Duodenal mucosa (tissue), 2 donors: Measurements from ENCODE around the gene P2RY2.

Source experiments
- H3K27ac ChIP-seq: one replicate; pipeline ENCODE4 v1.7.0; 2013; ENCODE audit warnings: low read depth, low read length
- H3K27me3 ChIP-seq, 2 donors: one replicate each; pipeline ENCODE4 v1.7.0; 2013; ENCODE audit warnings: low read length in 2 of 2, control low read depth in 1 of 2; ENCODE audit not compliant: insufficient read depth in 2 of 2, control insufficient read depth in 1 of 2
- H3K36me3 ChIP-seq, 2 donors: one replicate each; pipeline ENCODE4 v1.7.0; 2013; ENCODE audit warnings: low read length in 2 of 2, control low read depth in 1 of 2; ENCODE audit not compliant: insufficient read depth in 2 of 2, control insufficient read depth in 1 of 2
- H3K4me1 ChIP-seq, 2 donors: one replicate each; pipeline ENCODE4 v1.7.0; 2013; ENCODE audit warnings: low read length in 2 of 2, control low read depth in 1 of 2; ENCODE audit not compliant: insufficient read depth in 2 of 2, control insufficient read depth in 1 of 2
- H3K4me3 ChIP-seq, 2 donors: one replicate each; pipeline ENCODE4 v1.7.0; 2013; ENCODE audit warnings: low read length in 2 of 2, low read depth in 1 of 2
- H3K9ac ChIP-seq, 2 donors: one replicate each; pipeline ENCODE4 v1.7.0; 2013; ENCODE audit warnings: low read length in 2 of 2, low read depth in 1 of 2
- H3K9me3 ChIP-seq, 2 donors: one replicate each; pipeline ENCODE4 v1.7.0; 2013; ENCODE audit warnings: low read length in 2 of 2, control low read depth in 1 of 2; ENCODE audit not compliant: control insufficient read depth in 1 of 2

The P2RY2 gene

DNA sequence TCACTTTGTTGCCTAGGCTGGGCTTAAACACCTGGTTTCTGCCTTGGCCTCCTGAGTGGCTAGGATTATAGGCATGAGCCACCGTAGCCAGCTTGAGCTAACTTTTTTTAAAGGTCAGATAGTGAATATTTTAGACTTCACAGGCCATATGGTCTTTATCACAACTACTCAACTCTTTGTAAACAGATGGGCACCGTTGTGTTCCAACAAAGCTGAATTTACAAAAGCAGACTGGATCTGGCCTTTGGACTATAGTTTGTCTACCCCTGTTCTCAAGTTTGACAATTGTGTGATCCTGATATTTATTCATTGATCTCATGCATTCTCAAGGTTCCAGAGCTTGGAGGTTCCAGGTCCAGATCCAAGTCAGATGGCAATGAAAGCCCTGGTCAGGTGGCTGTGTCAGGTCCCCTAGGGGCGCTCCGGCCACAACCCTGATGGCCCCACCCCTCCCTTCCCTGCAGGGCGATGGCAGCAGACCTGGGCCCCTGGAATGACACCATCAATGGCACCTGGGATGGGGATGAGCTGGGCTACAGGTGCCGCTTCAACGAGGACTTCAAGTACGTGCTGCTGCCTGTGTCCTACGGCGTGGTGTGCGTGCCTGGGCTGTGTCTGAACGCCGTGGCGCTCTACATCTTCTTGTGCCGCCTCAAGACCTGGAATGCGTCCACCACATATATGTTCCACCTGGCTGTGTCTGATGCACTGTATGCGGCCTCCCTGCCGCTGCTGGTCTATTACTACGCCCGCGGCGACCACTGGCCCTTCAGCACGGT is 15.8 kb downstream of the P2RY2 start:
- peaks cover 0 to 9% of the 10 kb centered on the region in 2 donors for H3K36me3 ChIP-seq
- H3K27ac ChIP-seq = no peak overlapping the region
- no peak overlapping the region for H3K4me3 ChIP-seq
- no peak overlapping the region for H3K9ac ChIP-seq
- H3K27me3 ChIP-seq = no peaks in the 10 kb centered on the region
- no peaks in the 10 kb centered on the region for H3K9me3 ChIP-seq
- peaks cover 0 to 2% of the 10 kb centered on the region in 2 donors for H3K4me1 ChIP-seq

DNA sequence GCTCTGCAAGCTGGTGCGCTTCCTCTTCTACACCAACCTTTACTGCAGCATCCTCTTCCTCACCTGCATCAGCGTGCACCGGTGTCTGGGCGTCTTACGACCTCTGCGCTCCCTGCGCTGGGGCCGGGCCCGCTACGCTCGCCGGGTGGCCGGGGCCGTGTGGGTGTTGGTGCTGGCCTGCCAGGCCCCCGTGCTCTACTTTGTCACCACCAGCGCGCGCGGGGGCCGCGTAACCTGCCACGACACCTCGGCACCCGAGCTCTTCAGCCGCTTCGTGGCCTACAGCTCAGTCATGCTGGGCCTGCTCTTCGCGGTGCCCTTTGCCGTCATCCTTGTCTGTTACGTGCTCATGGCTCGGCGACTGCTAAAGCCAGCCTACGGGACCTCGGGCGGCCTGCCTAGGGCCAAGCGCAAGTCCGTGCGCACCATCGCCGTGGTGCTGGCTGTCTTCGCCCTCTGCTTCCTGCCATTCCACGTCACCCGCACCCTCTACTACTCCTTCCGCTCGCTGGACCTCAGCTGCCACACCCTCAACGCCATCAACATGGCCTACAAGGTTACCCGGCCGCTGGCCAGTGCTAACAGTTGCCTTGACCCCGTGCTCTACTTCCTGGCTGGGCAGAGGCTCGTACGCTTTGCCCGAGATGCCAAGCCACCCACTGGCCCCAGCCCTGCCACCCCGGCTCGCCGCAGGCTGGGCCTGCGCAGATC is 16.5 kb downstream of the P2RY2 start:
- Histone ChIP-seq H3K4me1 (no peaks in the 10 kb centered on the region), H3K4me3 (no peak overlapping the region), H3K9ac (no peak overlapping the region), H3K9me3 (no peaks in the 10 kb centered on the region), H3K27ac (no peak overlapping the region), H3K36me3 (peaks cover 0 to 9% of the 10 kb centered on the region in 2 donors), H3K27me3 (no peaks in the 10 kb centered on the region)

DNA sequence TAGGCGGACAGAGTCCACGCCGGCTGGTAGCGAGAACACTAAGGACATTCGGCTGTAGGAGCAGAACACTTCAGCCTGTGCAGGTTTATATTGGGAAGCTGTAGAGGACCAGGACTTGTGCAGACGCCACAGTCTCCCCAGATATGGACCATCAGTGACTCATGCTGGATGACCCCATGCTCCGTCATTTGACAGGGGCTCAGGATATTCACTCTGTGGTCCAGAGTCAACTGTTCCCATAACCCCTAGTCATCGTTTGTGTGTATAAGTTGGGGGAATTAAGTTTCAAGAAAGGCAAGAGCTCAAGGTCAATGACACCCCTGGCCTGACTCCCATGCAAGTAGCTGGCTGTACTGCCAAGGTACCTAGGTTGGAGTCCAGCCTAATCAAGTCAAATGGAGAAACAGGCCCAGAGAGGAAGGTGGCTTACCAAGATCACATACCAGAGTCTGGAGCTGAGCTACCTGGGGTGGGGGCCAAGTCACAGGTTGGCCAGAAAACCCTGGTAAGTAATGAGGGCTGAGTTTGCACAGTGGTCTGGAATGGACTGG is 17.2 kb downstream of the P2RY2 start:
- Histone ChIP-seq H3K27me3 (no peaks in the 10 kb centered on the region), H3K36me3 (peaks cover 0 to 9% of the 10 kb centered on the region in 2 donors), H3K4me1 (no peaks in the 10 kb centered on the region), H3K27ac (no peak overlapping the region), H3K9ac (no peak overlapping the region), H3K9me3 (no peaks in the 10 kb centered on the region), H3K4me3 (no peak overlapping the region)

DNA sequence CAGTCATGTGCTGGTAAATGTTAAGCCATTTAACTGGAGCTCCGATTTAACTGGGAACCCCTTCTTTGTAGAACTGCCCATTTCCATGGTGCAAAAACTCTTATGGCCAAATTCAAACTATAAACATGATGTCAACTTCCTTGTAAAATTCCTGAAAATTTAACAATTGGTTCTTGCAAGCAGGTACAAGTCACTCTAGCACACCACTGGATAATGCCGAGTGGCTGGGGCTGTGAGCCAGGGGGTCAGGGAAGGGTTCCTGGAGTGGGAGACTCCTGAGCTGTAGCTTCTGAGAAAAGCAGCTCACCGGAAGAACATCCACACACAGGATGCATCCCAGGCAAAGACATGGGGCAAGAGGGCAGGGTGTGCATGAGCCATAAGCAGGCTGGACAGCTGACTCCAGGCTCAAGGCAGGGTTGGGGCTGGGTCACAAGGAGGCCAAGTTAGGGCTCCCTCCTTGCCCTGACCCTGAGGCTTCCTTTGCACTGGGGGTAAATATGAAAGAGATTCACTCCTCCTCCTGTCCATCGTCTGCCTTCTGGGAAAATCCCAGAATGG is 18.2 kb downstream of the P2RY2 start:
- peaks cover 0 to 9% of the 10 kb centered on the region in 2 donors for H3K36me3 ChIP-seq
- H3K4me3 ChIP-seq = no peak overlapping the region
- H3K4me1 ChIP-seq = no peaks in the 10 kb centered on the region
- no peak overlapping the region for H3K27ac ChIP-seq
- H3K9ac ChIP-seq = no peak overlapping the region
- no peaks in the 10 kb centered on the region for H3K9me3 ChIP-seq
- no peaks in the 10 kb centered on the region for H3K27me3 ChIP-seq

DNA sequence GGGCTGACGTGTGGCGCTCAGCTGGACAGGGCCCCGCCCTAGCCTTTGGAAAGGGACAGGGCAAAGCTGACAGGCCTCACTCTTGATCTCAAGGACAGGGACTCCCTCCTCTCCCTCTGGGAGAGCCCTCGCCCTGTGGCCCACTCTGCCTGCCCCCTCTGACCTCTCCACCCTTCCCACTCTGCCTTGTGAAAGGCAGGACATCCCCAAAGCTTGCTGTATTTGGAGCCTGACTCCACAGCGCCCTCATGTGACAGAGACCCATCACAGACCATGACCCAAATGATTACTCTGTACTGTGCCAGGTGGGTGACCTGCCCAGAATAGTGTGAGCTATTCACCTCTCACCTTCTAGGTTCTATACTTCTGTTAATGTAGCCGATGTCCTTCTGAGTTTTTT is 18.8 kb downstream of the P2RY2 start:
- H3K9ac ChIP-seq = no peak overlapping the region
- H3K27ac ChIP-seq = no peak overlapping the region

DNA sequence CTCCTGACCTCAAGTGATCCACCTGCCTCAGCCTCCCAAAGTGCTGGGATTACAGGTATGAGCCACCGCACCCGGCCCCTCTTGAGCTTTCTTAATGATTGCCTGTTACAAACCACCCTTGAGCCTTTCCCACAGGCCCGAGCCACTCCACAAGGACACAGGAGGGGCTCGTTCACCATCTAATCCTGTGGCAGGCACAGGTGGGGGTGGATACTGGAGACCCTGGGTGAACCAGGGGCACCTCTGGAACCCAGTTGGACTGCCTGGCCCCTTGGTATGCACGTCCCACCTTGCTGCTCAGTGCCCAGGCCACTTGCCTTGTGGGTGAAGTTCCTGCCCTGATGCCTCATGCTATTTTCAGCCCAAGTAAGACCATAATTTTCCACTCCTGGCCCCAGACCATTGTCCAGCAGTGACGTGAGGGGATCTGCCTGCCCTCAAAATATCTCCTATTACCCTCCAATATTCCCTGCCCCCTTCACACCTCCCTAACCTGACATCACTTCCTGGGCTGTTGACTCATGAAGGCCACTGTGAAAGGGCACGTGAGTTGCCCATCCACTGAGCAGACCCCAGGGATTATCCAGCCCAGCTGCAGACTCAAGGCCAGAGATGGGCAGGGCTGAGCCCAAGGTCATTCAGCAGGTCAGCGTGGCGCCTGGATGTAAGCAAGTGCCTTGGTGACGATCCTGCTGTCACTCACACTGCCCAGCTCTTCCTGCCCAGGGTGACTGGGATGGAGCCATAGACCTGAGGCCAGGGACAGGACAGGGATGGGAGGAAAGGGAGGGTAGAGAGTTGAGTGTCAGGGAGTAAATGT is 19.6 kb downstream of the P2RY2 start:
- Histone ChIP-seq H3K4me1 (peaks cover 5 to 6% of the 10 kb centered on the region in 2 donors), H3K27ac (no peak overlapping the region), H3K36me3 (peaks cover 0 to 9% of the 10 kb centered on the region in 2 donors), H3K9me3 (no peaks in the 10 kb centered on the region), H3K27me3 (no peaks in the 10 kb centered on the region), H3K9ac (no peak overlapping the region), H3K4me3 (no peak overlapping the region)

More for the DNA sequence above, 18.8 kb downstream of the P2RY2 start:
- Histone ChIP-seq H3K4me1 (no peaks in the 10 kb centered on the region), H3K36me3 (peaks cover 0 to 9% of the 10 kb centered on the region in 2 donors), H3K9me3 (no peaks in the 10 kb centered on the region), H3K27me3 (no peaks in the 10 kb centered on the region), H3K4me3 (no peak overlapping the region)

DNA sequence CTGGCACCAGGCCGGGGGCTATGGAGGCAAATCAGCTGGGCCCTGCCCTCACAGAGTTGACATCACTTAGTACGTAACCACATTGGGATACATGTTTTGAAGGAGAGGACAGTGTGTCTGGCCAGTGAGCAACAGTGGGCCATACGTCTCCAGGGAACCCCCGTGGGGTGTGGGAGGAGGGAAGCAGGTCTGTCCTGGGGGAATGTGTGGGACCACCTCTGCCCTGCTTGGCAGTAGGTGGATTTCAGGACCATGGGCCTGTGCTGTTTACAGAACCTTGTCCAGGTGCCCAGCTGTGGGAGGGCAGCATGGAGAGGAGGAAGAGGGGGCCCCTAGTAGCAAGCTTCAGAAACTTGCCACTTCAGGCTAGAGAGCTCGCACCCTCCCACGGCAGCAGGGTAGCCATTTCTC is 21.0 kb downstream of the P2RY2 start:
- Histone ChIP-seq H3K27ac (no peak overlapping the region), H3K36me3 (peaks cover 0 to 7% of the 10 kb centered on the region in 2 donors), H3K27me3 (no peaks in the 10 kb centered on the region), H3K9me3 (no peaks in the 10 kb centered on the region), H3K4me3 (no peak overlapping the region), H3K9ac (no peak overlapping the region), H3K4me1 (peaks cover 5 to 6% of the 10 kb centered on the region in 2 donors)

DNA sequence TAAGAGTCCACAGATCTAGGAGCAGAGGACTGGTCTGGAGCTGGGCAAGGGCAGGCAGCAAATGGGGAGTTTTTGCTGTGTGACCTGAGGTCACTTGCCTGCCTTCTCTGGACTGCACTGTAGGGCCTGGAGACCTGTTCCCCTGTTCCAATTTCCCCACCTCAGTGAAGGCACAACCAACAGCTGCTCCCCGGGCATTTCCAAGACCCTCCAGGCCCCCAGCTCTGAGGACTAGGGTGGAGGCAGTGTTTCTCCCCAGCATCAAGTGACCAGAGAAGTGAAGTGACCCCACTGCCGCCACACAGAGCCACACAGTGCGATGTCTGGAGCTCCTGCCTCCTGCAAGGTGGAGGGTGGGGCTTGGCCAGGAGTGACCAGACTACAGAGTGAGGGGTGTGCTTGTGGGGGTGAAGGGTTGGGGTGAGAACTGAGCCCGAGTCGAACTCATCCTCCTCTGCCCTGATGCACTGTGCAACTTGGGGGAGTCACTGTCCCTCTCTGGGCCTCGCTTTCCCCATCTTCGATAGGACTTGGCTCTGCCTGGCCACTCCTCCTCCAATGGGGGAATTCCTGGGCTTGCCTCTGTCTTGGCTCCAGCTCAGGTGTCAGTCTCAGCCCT is 21.6 kb downstream of the P2RY2 start:
- Histone ChIP-seq H3K9me3 (no peaks in the 10 kb centered on the region), H3K9ac (no peak overlapping the region), H3K36me3 (peaks cover 0 to 4% of the 10 kb centered on the region in 2 donors), H3K27me3 (no peaks in the 10 kb centered on the region), H3K27ac (no peak overlapping the region), H3K4me1 (peaks cover 5 to 7% of the 10 kb centered on the region in 2 donors), H3K4me3 (no peak overlapping the region)

DNA sequence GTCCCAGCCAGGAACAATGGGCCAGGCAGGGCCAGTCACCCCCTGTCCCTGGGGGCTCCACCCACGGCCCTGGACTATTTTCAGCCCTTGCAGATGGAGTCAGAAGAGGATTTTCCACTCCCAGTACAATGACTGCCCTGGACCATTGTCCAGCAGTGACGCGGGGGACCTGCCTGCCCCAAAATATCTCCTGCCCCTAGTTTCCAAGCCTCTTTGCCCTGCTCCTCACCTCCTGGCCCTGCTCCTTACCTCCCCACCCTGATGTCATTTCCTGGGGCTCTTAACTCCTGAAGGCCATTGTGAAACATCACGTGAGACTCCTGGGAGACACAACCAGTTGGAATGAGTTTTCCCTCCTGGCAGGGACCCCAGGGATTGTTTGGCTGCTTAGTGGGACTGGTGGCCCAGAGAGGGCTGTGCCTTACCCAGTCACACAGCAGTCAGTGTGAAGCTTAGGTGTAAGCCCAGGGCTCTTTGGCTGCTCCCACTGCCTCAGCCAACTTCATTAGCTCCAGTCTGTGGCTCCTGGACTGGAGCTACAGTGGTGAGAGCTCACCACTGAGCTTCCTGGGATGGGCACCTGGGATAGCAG is 22.2 kb downstream of the P2RY2 start:
- Histone ChIP-seq H3K9me3 (no peaks in the 10 kb centered on the region), H3K4me1 (peaks cover 5 to 12% of the 10 kb centered on the region in 2 donors), H3K27me3 (no peaks in the 10 kb centered on the region), H3K27ac (no peak overlapping the region), H3K4me3 (no peak overlapping the region), H3K36me3 (peaks cover 0 to 3% of the 10 kb centered on the region in 2 donors), H3K9ac (no peak overlapping the region)
